Mammary epithelial cell (primary cell): ENCODE data around the gene ASPSCR1.

Source experiments
- CTCF ChIP-seq, 2 donors: IDR thresholded peaks in 1 of 2; conservative IDR thresholded peaks in 1 of 2; 2 replicates each; pipeline ENCODE4 v1.5.1; 2011 to 2012; ENCODE audit warnings: inconsistent platforms in 2 of 2, low read length in 2 of 2, mild to moderate bottlenecking in 2 of 2, control low read depth in 1 of 2, low read depth in 1 of 2; ENCODE audit not compliant: insufficient read depth in 1 of 2; ENCODE audit errors: extremely low read depth in 1 of 2
- EZH2 ChIP-seq: IDR thresholded peaks from 2 replicates; pipeline ENCODE4 v1.6.1; 2012; ENCODE audit warnings: low read length, inconsistent platforms, borderline replicate concordance

GRCh38 chr17:81980122-81980521 is 2.7 kb downstream of the ASPSCR1 start:
- TF ChIP-seq CTCF (conservative IDR thresholded peaks at IDR 0.05 in 1 of 2, IDR thresholded peaks at IDR 0.05 in 1 of 2; ENCODE audit: extremely low read depth in 1 of 2, insufficient read depth in 1 of 2, low read depth in 1 of 2, low read length in 2 of 2) = no peak
- TF ChIP-seq EZH2 = no peak
